Ishikawa (cell line): Measurements from ENCODE around the gene TUFM.

ENCODE experiments used
- CREB1 ChIP-seq: IDR thresholded peaks from 2 replicates; pipeline ENCODE4 v1.6.1; 2012; ENCODE audit warnings: low read depth
- EGR1 ChIP-seq: IDR thresholded peaks from 2 replicates; pipeline ENCODE4 v1.6.1; 2012
- EP300 ChIP-seq: IDR thresholded peaks from 2 replicates; pipeline ENCODE4 v1.6.1; 2012; ENCODE audit warnings: borderline replicate concordance
- FOXM1 ChIP-seq: IDR thresholded peaks from 2 replicates; pipeline ENCODE4 v1.6.1; 2012; ENCODE audit warnings: low read depth, borderline replicate concordance
- RAD21 ChIP-seq: IDR thresholded peaks from 2 replicates; pipeline ENCODE4 v1.6.1; 2012; ENCODE audit warnings: low read depth
- TCF12 ChIP-seq: IDR thresholded peaks from 2 replicates; pipeline ENCODE4 v1.6.1; 2012; ENCODE audit warnings: low read depth
- YY1 ChIP-seq: IDR thresholded peaks from 2 replicates; pipeline ENCODE4 v1.6.1; 2012; ENCODE audit warnings: low read depth
- TF ChIP-seq, protein P1 (sequence below): IDR thresholded peaks from 2 replicates; pipeline ENCODE4 v1.6.1; 2012; ENCODE audit warnings: low read depth, mild to moderate bottlenecking
- TF ChIP-seq, protein P2 (sequence below): IDR thresholded peaks from 2 replicates; pipeline ENCODE4 v1.6.1; 2012

DNA sequence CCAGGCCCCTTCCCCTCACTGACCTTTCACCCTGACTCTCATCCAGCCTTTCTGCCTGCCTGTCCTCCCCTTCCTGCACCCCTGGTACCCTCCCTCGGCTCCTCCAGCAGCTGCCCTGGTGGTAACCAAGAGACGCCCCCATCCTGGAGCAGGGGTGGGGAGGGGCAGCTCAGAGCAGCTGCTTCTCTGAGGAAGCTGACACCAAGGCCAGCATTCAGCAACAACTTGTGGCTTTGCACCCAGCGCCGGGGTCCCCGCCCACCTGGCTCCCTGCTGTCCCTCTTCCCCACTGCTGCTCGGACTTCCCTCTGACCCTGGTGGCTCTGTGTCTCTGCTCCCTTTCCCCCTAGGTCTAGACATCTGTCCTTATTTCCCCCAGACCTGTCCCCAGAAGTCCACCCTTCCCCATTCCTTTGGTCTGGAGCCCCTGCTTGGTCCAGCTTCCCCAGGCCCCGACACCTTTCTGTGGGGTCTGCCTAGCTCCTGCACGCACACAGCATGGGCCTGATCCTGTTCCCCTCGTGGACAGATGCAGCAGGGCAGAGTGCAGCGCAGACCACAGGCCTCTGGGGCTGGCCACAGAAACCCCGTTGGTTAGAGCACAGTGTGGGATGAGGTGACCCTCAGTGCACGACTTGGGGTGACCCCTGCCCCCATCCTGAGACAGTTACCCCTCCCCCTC, 31.0 kb upstream of the TUFM start:
- TF ChIP-seq FOXM1 (no peak), RAD21 (no peak), CREB1 (no peak), YY1 (no peak), EGR1 (no peak), EP300 (no peak), TCF12 (no peak)
- TF ChIP-seq, protein P1, sequence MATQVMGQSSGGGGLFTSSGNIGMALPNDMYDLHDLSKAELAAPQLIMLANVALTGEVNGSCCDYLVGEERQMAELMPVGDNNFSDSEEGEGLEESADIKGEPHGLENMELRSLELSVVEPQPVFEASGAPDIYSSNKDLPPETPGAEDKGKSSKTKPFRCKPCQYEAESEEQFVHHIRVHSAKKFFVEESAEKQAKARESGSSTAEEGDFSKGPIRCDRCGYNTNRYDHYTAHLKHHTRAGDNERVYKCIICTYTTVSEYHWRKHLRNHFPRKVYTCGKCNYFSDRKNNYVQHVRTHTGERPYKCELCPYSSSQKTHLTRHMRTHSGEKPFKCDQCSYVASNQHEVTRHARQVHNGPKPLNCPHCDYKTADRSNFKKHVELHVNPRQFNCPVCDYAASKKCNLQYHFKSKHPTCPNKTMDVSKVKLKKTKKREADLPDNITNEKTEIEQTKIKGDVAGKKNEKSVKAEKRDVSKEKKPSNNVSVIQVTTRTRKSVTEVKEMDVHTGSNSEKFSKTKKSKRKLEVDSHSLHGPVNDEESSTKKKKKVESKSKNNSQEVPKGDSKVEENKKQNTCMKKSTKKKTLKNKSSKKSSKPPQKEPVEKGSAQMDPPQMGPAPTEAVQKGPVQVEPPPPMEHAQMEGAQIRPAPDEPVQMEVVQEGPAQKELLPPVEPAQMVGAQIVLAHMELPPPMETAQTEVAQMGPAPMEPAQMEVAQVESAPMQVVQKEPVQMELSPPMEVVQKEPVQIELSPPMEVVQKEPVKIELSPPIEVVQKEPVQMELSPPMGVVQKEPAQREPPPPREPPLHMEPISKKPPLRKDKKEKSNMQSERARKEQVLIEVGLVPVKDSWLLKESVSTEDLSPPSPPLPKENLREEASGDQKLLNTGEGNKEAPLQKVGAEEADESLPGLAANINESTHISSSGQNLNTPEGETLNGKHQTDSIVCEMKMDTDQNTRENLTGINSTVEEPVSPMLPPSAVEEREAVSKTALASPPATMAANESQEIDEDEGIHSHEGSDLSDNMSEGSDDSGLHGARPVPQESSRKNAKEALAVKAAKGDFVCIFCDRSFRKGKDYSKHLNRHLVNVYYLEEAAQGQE: no peak
- TF ChIP-seq, protein P2, sequence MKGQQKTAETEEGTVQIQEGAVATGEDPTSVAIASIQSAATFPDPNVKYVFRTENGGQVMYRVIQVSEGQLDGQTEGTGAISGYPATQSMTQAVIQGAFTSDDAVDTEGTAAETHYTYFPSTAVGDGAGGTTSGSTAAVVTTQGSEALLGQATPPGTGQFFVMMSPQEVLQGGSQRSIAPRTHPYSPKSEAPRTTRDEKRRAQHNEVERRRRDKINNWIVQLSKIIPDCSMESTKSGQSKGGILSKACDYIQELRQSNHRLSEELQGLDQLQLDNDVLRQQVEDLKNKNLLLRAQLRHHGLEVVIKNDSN: no peak
